ENCODE data around the gene MPZL1. TPM values are rescaled to one million over a fixed set of nuclear protein-coding genes. Genes with fewer than 3 reads are reported as not detected.

The MPZL1 gene
- total and polyA plus RNA-seq, 8 donors: 6.3 to 46.6 (median 19.2) TPM

GRCh38 chr1:167756730-167757405, 35.1 kb downstream of the MPZL1 start:
- H3K27ac ChIP-seq: no peak overlapping the region
- H3K27me3 ChIP-seq: no peaks in the 10 kb centered on the region
- intact Hi-C loops (cut with DNase I): no loop called here
- WGBS, 2 donors: 38 to 41% methylated on average over 7 of the region's 7 CpGs
- ATAC-seq (peak; percentile 71 to 76 (median 72)), FAIRE-seq (no peak), DNase-seq (peak in 1 of 6 donors; percentile 15)
- H3K4me1 ChIP-seq: peaks cover 0 to 26% (median 0%) of the 10 kb centered on the region in 3 donors
- H3K4me3 ChIP-seq: no peak overlapping the region
- H3K9me3 ChIP-seq: no peaks in the 10 kb centered on the region
- no peaks in the 10 kb centered on the region for H3K36me3 ChIP-seq
- no peak for TF ChIP-seq CTCF (IDR thresholded peaks at IDR 0.05)

- Histone ChIP-seq H3K27ac (no peak overlapping the region), H3K4me3 (no peak overlapping the region), H3K4me1 (peaks cover 0 to 18% (median 0%) of the 10 kb centered on the region in 3 donors), H3K9me3 (no peaks in the 10 kb centered on the region), H3K36me3 (no peaks in the 10 kb centered on the region), H3K27me3 (no peaks in the 10 kb centered on the region)
- intact Hi-C loops (cut with DNase I): no loop called here
- DNase-seq: no peak
- no peak for TF ChIP-seq CTCF (IDR thresholded peaks at IDR 0.05)
- no peak for FAIRE-seq
- ATAC-seq: peak in 3 of 4 donors; percentile 6 to 46 (median 37)
- 82 to 83% methylated on average over 4 of the region's 4 CpGs for WGBS, 2 donors
Observed at GRCh38 chr1:167757433-167758309, 35.9 kb downstream of the MPZL1 start.

GRCh38 chr1:167761400-167761799, 39.6 kb downstream of the MPZL1 start:
- 46 to 67% methylated on average over 2 of the region's 2 CpGs for WGBS, 2 donors
- H3K27me3 ChIP-seq: no peaks in the 10 kb centered on the region
- FAIRE-seq (no peak), ATAC-seq (peak in 1 of 4 donors; percentile 44), DNase-seq (no peak)
- no peak overlapping the region for H3K27ac ChIP-seq
- no peaks in the 10 kb centered on the region for H3K36me3 ChIP-seq
- intact Hi-C loops (cut with DNase I): no loop called here
- H3K4me3 ChIP-seq: no peak overlapping the region
- no peaks in the 10 kb centered on the region for H3K9me3 ChIP-seq
- H3K4me1 ChIP-seq: peaks cover 0 to 13% (median 0%) of the 10 kb centered on the region in 3 donors
- no peak for TF ChIP-seq CTCF (IDR thresholded peaks at IDR 0.05)

GRCh38 chr1:167762061-167762746, 40.4 kb downstream of the MPZL1 start:
- Histone ChIP-seq H3K4me1 (peaks cover 0 to 5% (median 0%) of the 10 kb centered on the region in 3 donors), H3K27ac (no peak overlapping the region), H3K27me3 (no peaks in the 10 kb centered on the region), H3K9me3 (no peaks in the 10 kb centered on the region), H3K4me3 (no peak overlapping the region), H3K36me3 (no peaks in the 10 kb centered on the region)
- DNase-seq: no peak
- no peak for ATAC-seq
- intact Hi-C loops (cut with DNase I): no loop called here
- WGBS, 2 donors: 97 to 98% methylated on average over 8 of the region's 8 CpGs
- TF ChIP-seq CTCF (IDR thresholded peaks at IDR 0.05): no peak
- no peak for FAIRE-seq

Data from pancreas (tissue), 10 donors.